ENCODE results near the gene RHAG. TPM values are rescaled to one million over a fixed set of nuclear protein-coding genes. Genes with fewer than 3 reads are reported as not detected.
"Not testable (repeated sequence)": the region's sequence is repeated elsewhere in the genome, so short reads cannot be mapped to it uniquely, and the experiment has no call there.

Gene RHAG
- total RNA-seq, 1 donor = not detected

- H3K27me3 ChIP-seq (ENCODE audit: insufficient read depth, low read length) = no peaks in the 10 kb centered on the region
- H3K4me1 ChIP-seq (ENCODE audit: insufficient read depth, low read length) = no peaks in the 10 kb centered on the region
- no peak overlapping the region for H3K4me3 ChIP-seq (ENCODE audit: low read length)
- no peaks in the 10 kb centered on the region for H3K9me3 ChIP-seq (ENCODE audit: low read depth, low read length)
Measured at GRCh38 chr6:49647476-49647875, 10.8 kb upstream of the RHAG start.

GRCh38 chr6:49646942-49647341, 10.3 kb upstream of the RHAG start:
- Histone ChIP-seq H3K4me3 (ENCODE audit: low read length) (no peak overlapping the region), H3K9me3 (ENCODE audit: low read depth, low read length) (no peaks in the 10 kb centered on the region), H3K27me3 (ENCODE audit: insufficient read depth, low read length) (no peaks in the 10 kb centered on the region), H3K4me1 (ENCODE audit: insufficient read depth, low read length) (no peaks in the 10 kb centered on the region)

- H3K4me1 ChIP-seq (ENCODE audit: insufficient read depth, low read length) = no peaks in the 10 kb centered on the region
- no peaks in the 10 kb centered on the region for H3K27me3 ChIP-seq (ENCODE audit: insufficient read depth, low read length)
- no peaks in the 10 kb centered on the region for H3K9me3 ChIP-seq (ENCODE audit: low read depth, low read length)
- no peak overlapping the region for H3K4me3 ChIP-seq (ENCODE audit: low read length)
Measured at GRCh38 chr6:49646130-49646824, 9.6 kb upstream of the RHAG start.

GRCh38 chr6:49645139-49645538, 8.5 kb upstream of the RHAG start:
- Histone ChIP-seq H3K4me3 (ENCODE audit: low read length) (no peak overlapping the region), H3K9me3 (ENCODE audit: low read depth, low read length) (no peaks in the 10 kb centered on the region), H3K4me1 (ENCODE audit: insufficient read depth, low read length) (no peaks in the 10 kb centered on the region), H3K27me3 (ENCODE audit: insufficient read depth, low read length) (no peaks in the 10 kb centered on the region)

- Histone ChIP-seq H3K9me3 (ENCODE audit: low read depth, low read length) (no peaks in the 10 kb centered on the region), H3K27me3 (ENCODE audit: insufficient read depth, low read length) (no peaks in the 10 kb centered on the region), H3K4me1 (ENCODE audit: insufficient read depth, low read length) (no peaks in the 10 kb centered on the region), H3K4me3 (ENCODE audit: low read length) (no peak overlapping the region)
Measured at GRCh38 chr6:49639177-49639817, 2.7 kb upstream of the RHAG start.

GRCh38 chr6:49637350-49637731, 702 bp upstream of the RHAG start:
- no peak overlapping the region for H3K4me3 ChIP-seq (ENCODE audit: low read length)
- H3K4me1 ChIP-seq (ENCODE audit: insufficient read depth, low read length) = no peaks in the 10 kb centered on the region
- no peaks in the 10 kb centered on the region for H3K9me3 ChIP-seq (ENCODE audit: low read depth, low read length)
- no peaks in the 10 kb centered on the region for H3K27me3 ChIP-seq (ENCODE audit: insufficient read depth, low read length)

- H3K4me1 ChIP-seq (ENCODE audit: insufficient read depth, low read length) = no peaks in the 10 kb centered on the region
- no peak overlapping the region for H3K4me3 ChIP-seq (ENCODE audit: low read length)
- no peaks in the 10 kb centered on the region for H3K9me3 ChIP-seq (ENCODE audit: low read depth, low read length)
- no peaks in the 10 kb centered on the region for H3K27me3 ChIP-seq (ENCODE audit: insufficient read depth, low read length)
Measured at GRCh38 chr6:49635978-49636712, 494 bp downstream of the RHAG start.

- H3K4me1 ChIP-seq (ENCODE audit: insufficient read depth, low read length) = no peaks in the 10 kb centered on the region
- H3K9me3 ChIP-seq (ENCODE audit: low read depth, low read length) = no peaks in the 10 kb centered on the region
- H3K27me3 ChIP-seq (ENCODE audit: insufficient read depth, low read length) = no peaks in the 10 kb centered on the region
- no peak overlapping the region for H3K4me3 ChIP-seq (ENCODE audit: low read length)
Measured at GRCh38 chr6:49635480-49635879, 1.2 kb downstream of the RHAG start.

GRCh38 chr6:49634836-49635218, 1.8 kb downstream of the RHAG start:
- Histone ChIP-seq H3K27me3 (ENCODE audit: insufficient read depth, low read length) (no peaks in the 10 kb centered on the region), H3K4me1 (ENCODE audit: insufficient read depth, low read length) (no peaks in the 10 kb centered on the region), H3K4me3 (ENCODE audit: low read length) (no peak overlapping the region), H3K9me3 (ENCODE audit: low read depth, low read length) (no peaks in the 10 kb centered on the region)

- Histone ChIP-seq H3K4me1 (ENCODE audit: insufficient read depth, low read length) (no peaks in the 10 kb centered on the region), H3K9me3 (ENCODE audit: low read depth, low read length) (no peaks in the 10 kb centered on the region), H3K4me3 (ENCODE audit: low read length) (no peak overlapping the region), H3K27me3 (ENCODE audit: insufficient read depth, low read length) (no peaks in the 10 kb centered on the region)
Measured at GRCh38 chr6:49634092-49634835, 2.4 kb downstream of the RHAG start.

- no peak overlapping the region for H3K4me3 ChIP-seq (ENCODE audit: low read length)
- no peaks in the 10 kb centered on the region for H3K4me1 ChIP-seq (ENCODE audit: insufficient read depth, low read length)
- no peaks in the 10 kb centered on the region for H3K9me3 ChIP-seq (ENCODE audit: low read depth, low read length)
- H3K27me3 ChIP-seq (ENCODE audit: insufficient read depth, low read length) = no peaks in the 10 kb centered on the region
Measured at GRCh38 chr6:49633541-49633940, 3.1 kb downstream of the RHAG start.

GRCh38 chr6:49632727-49633126, 3.9 kb downstream of the RHAG start:
- no peaks in the 10 kb centered on the region for H3K27me3 ChIP-seq (ENCODE audit: insufficient read depth, low read length)
- no peaks in the 10 kb centered on the region for H3K9me3 ChIP-seq (ENCODE audit: low read depth, low read length)
- no peak overlapping the region for H3K4me3 ChIP-seq (ENCODE audit: low read length)
- H3K4me1 ChIP-seq (ENCODE audit: insufficient read depth, low read length) = no peaks in the 10 kb centered on the region

- H3K9me3 ChIP-seq (ENCODE audit: low read depth, low read length); H3K4me3 ChIP-seq (ENCODE audit: low read length); H3K27me3 ChIP-seq (ENCODE audit: insufficient read depth, low read length); H3K4me1 ChIP-seq (ENCODE audit: insufficient read depth, low read length): not testable (repeated sequence)
Measured at GRCh38 chr6:49629485-49630088, 7.1 kb downstream of the RHAG start.

- no peaks in the 10 kb centered on the region for H3K27me3 ChIP-seq (ENCODE audit: insufficient read depth, low read length)
- H3K4me3 ChIP-seq (ENCODE audit: low read length) = no peak overlapping the region
- H3K4me1 ChIP-seq (ENCODE audit: insufficient read depth, low read length) = no peaks in the 10 kb centered on the region
- no peaks in the 10 kb centered on the region for H3K9me3 ChIP-seq (ENCODE audit: low read depth, low read length)
Measured at GRCh38 chr6:49626811-49627210, 9.8 kb downstream of the RHAG start.

GRCh38 chr6:49618257-49618656, 18.4 kb downstream of the RHAG start:
- Histone ChIP-seq H3K27me3 (ENCODE audit: insufficient read depth, low read length) (no peaks in the 10 kb centered on the region), H3K4me3 (ENCODE audit: low read length) (no peak overlapping the region), H3K9me3 (ENCODE audit: low read depth, low read length) (no peaks in the 10 kb centered on the region), H3K4me1 (ENCODE audit: insufficient read depth, low read length) (no peaks in the 10 kb centered on the region)

Data from mononuclear cell (primary cell).